PC-3 (cell line): ENCODE results near the gene TNFRSF12A. TPM values are rescaled to one million over a fixed set of nuclear protein-coding genes. Genes with fewer than 3 reads are reported as not detected.

ENCODE experiments used
- ATAC-seq: fragments of 200-7000 bp; cut with Tn5 transposase; 2 replicates; pipeline ENCODE4 v1.9.1; 2020; ENCODE audit warnings: mild to moderate bottlenecking, moderate library complexity
- BruUV-seq: library from RNA; stranded (reverse); fragments of 400-500 nt; replicated peaks from 2 replicates; lab custom pipeline; 2021; lab: Mats Ljungman, UMichigan
- CTCF ChIA-PET: fragments of 300-600 bp; sonication (Branson Sonifier 250); formaldehyde crosslinking; loops from one replicate; lab custom pipeline; 2022; ENCODE audit warnings: antibody characterized with exemption; lab: Charles Lee
- POLR2A ChIA-PET: fragments of 300-600 bp; sonication (Branson Sonifier 250); formaldehyde crosslinking; loops from one replicate; lab custom pipeline; 2022; ENCODE audit warnings: antibody characterized with exemption; ENCODE audit not compliant: unreplicated experiment; lab: Charles Lee
- DNase-seq: peaks from one replicate; pipeline ENCODE4 v3.0.0-alpha.2; 2015
- H2AFZ ChIP-seq: fragments of 300-600 bp; sonication (generic); 2 replicates; pipeline ENCODE4 v1.6.0; 2016; ENCODE audit warnings: antibody characterized with exemption, low read length
- H3F3A ChIP-seq: fragments of 300-600 bp; sonication (generic); one replicate; pipeline ENCODE4 v1.6.0; 2017; ENCODE audit warnings: antibody characterized with exemption, low read length, control low read depth, mild to moderate bottlenecking; ENCODE audit not compliant: unreplicated experiment
- H3K27ac ChIP-seq: fragments of 300-600 bp; sonication (generic); 2 replicates; pipeline ENCODE4 v1.5.1; 2016; ENCODE audit warnings: mild to moderate bottlenecking, low read length
- H3K27me3 ChIP-seq: fragments of 300-600 bp; sonication (generic); 2 replicates; pipeline ENCODE4 v1.6.1; 2016; ENCODE audit warnings: low read length, mixed read lengths
- H3K36me3 ChIP-seq: fragments of 300-600 bp; sonication (generic); 2 replicates; pipeline ENCODE4 v1.6.1; 2016; ENCODE audit warnings: low read depth, mixed run types, low read length, mixed read lengths
- H3K4me1 ChIP-seq: fragments of 300-600 bp; sonication (generic); 2 replicates; pipeline ENCODE4 v1.5.1; 2016; ENCODE audit warnings: low read length; ENCODE audit not compliant: insufficient read depth
- H3K4me2 ChIP-seq: fragments of 300-600 bp; sonication (generic); 2 replicates; pipeline ENCODE4 v1.6.0; 2016; ENCODE audit warnings: low read length
- H3K4me3 ChIP-seq: fragments of 300-600 bp; sonication (generic); 2 replicates; pipeline ENCODE4 v1.5.1; 2016; ENCODE audit warnings: mild to moderate bottlenecking, low read length, mixed read lengths
- H3K79me2 ChIP-seq: fragments of 300-600 bp; sonication (generic); 2 replicates; pipeline ENCODE4 v1.6.1; 2017; ENCODE audit warnings: low read length, mixed read lengths
- H3K9ac ChIP-seq: fragments of 300-600 bp; sonication (generic); 2 replicates; pipeline ENCODE4 v1.6.0; 2016; ENCODE audit warnings: mild to moderate bottlenecking, low read length
- H3K9me2 ChIP-seq: fragments of 300-600 bp; sonication (generic); replicated peaks from 2 replicates; pipeline ENCODE4 v1.6.1; 2016; ENCODE audit warnings: mixed run types, low read length, mixed read lengths
- H3K9me3 ChIP-seq: fragments of 300-600 bp; sonication (generic); 2 replicates; pipeline ENCODE4 v1.6.1; 2016; ENCODE audit warnings: low read length, mixed read lengths
- H4K20me1 ChIP-seq: fragments of 300-600 bp; sonication (generic); 2 replicates; pipeline ENCODE4 v1.6.1; 2016; ENCODE audit warnings: low read length, mixed read lengths
- EZH2 ChIP-seq: fragments of 300-600 bp; sonication (generic); IDR thresholded peaks from one replicate; pipeline ENCODE4 v1.6.1; 2017; ENCODE audit warnings: antibody characterized with exemption, mild to moderate bottlenecking, low read length; ENCODE audit not compliant: unreplicated experiment
- EZH2phosphoT487 ChIP-seq: fragments of 300-600 bp; sonication (generic); IDR thresholded peaks from 2 replicates; pipeline ENCODE4 v1.6.1; 2018; ENCODE audit warnings: mild to moderate bottlenecking, antibody characterized with exemption, low read length, borderline replicate concordance
- intact Hi-C: fragments of 100-400 bp; cut with micrococcal nuclease; formaldehyde crosslinking; loops from 2 replicates; pipeline ENCODE4 v1.9.0; 2023
- total RNA-seq: library from RNA; depleted of rRNA; stranded (reverse); fragments of >200 nt; gene quantifications from 2 replicates; pipeline ENCODE4 v1.2.3, GENCODE V29; 2014
- TF ChIP-seq, protein P1 (sequence below): fragments of 300-600 bp; sonication (generic); conservative IDR thresholded peaks from 2 replicates; pipeline ENCODE4 v1.5.1; 2017; ENCODE audit warnings: antibody characterized with exemption, low read depth, mild to moderate bottlenecking, low read length

The TNFRSF12A gene
- total RNA-seq, 1 experiment from 2014 or later, result 713 TPM

DNA sequence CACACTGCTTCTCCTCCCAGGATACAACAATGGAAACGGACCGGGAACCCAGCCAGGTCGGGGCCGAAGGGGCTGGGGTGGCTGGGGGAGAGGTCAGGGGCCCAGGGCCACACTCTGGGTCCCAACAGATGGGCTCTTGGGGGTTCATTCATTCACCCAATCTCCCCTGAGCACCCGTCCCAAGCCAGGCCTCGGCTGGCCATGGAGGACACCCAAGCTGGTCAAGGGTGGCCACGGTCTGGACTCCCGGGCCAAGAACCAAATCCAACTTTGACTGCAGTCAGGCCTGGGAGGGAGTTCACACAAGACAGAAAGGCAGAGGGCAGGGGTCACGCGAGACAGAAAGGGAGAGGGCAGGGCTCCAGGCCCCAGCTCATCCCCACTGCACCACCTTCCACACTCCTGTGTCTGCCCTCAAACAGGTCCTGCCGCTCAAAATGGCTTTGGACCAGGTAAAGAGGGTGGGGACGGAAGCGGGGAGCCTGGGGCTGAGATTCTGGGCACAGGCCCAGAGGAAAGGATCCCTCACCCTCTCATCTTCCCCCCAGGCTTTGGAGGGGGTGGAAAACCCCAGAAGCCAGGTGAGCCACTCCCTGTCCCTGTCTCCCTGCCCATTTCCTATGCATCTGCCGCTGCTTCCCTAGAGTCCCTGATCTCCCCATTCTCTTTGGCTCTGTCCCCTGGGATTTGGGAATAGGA, 27.6 kb upstream of the TNFRSF12A start:
- intact Hi-C loops, result no loop called here
- Histone ChIP-seq H3K4me1 (peaks cover 19% of the 10 kb centered on the region), H3K79me2 (no peaks in the 10 kb centered on the region), H3F3A (no peaks in the 10 kb centered on the region), H3K27me3 (no peaks in the 10 kb centered on the region), H3K9me3 (no peaks in the 10 kb centered on the region), H3K4me3 (no peak overlapping the region), H2AFZ (peak overlapping the region; percentile 43; the same call in 1 of the 2 replicates), H3K27ac (peak overlapping the region; percentile 58), H3K9ac (no peak overlapping the region), H3K9me2 (no peaks in the 10 kb centered on the region), H4K20me1 (no peaks in the 10 kb centered on the region), H3K4me2 (peak overlapping the region; percentile 42), H3K36me3 (no peaks in the 10 kb centered on the region)
- TF ChIP-seq, protein P1, sequence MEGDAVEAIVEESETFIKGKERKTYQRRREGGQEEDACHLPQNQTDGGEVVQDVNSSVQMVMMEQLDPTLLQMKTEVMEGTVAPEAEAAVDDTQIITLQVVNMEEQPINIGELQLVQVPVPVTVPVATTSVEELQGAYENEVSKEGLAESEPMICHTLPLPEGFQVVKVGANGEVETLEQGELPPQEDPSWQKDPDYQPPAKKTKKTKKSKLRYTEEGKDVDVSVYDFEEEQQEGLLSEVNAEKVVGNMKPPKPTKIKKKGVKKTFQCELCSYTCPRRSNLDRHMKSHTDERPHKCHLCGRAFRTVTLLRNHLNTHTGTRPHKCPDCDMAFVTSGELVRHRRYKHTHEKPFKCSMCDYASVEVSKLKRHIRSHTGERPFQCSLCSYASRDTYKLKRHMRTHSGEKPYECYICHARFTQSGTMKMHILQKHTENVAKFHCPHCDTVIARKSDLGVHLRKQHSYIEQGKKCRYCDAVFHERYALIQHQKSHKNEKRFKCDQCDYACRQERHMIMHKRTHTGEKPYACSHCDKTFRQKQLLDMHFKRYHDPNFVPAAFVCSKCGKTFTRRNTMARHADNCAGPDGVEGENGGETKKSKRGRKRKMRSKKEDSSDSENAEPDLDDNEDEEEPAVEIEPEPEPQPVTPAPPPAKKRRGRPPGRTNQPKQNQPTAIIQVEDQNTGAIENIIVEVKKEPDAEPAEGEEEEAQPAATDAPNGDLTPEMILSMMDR, result no peak
- no peak for TF ChIP-seq EZH2
- no peak for TF ChIP-seq EZH2phosphoT487
- DNase-seq, result peak; percentile 82
- POLR2A ChIA-PET, result no interaction called here
- CTCF ChIA-PET, result interaction anchor here (0.5 kb wide), 1 partner anchor 10 kb away, joined by 8 read pairs; no protein-coding TSS in a partner anchor
- BruUV-seq, result no TSS peak
- peak; percentile 77 for ATAC-seq

- ATAC-seq (no peak), DNase-seq (no peak)
- no peaks in the 10 kb centered on the region for H3K36me3 ChIP-seq
- H2AFZ ChIP-seq, result no peak overlapping the region
- no peak overlapping the region for H3K27ac ChIP-seq
- H3K9me3 ChIP-seq, result no peaks in the 10 kb centered on the region
- no peak overlapping the region for H3K4me3 ChIP-seq
- no TSS peak for BruUV-seq
- no peaks in the 10 kb centered on the region for H3K79me2 ChIP-seq
- TF ChIP-seq EZH2phosphoT487 (no peak), EZH2 (no peak)
- TF ChIP-seq, protein P1, result no peak
- no peaks in the 10 kb centered on the region for H3K27me3 ChIP-seq
- no peaks in the 10 kb centered on the region for H4K20me1 ChIP-seq
- H3K4me1 ChIP-seq, result peaks cover 16% of the 10 kb centered on the region
- ChIA-PET CTCF (no interaction called here), POLR2A (no interaction called here)
- no peaks in the 10 kb centered on the region for H3F3A ChIP-seq
- H3K9ac ChIP-seq, result no peak overlapping the region
- no peak overlapping the region for H3K4me2 ChIP-seq
- intact Hi-C loops, result no loop called here
- H3K9me2 ChIP-seq, result no peaks in the 10 kb centered on the region
Observed at GRCh38 chr16:2996298-2996697, 23.9 kb upstream of the TNFRSF12A start.

- BruUV-seq, result no TSS peak
- H3K27me3 ChIP-seq, result no peaks in the 10 kb centered on the region
- no peaks in the 10 kb centered on the region for H3K9me3 ChIP-seq
- 0 out of 2 replicates have a peak, but pooled peaks cover 2% of the 10 kb centered on the region for H3K79me2 ChIP-seq
- ATAC-seq (no peak), DNase-seq (no peak)
- H3K4me1 ChIP-seq, result no peaks in the 10 kb centered on the region
- no peaks in the 10 kb centered on the region for H3K36me3 ChIP-seq
- ChIA-PET POLR2A (no interaction called here), CTCF (no interaction called here)
- H2AFZ ChIP-seq, result no peak overlapping the region
- H3K9me2 ChIP-seq, result no peaks in the 10 kb centered on the region
- H3K4me3 ChIP-seq, result no peak overlapping the region
- intact Hi-C loops, result no loop called here
- H3K9ac ChIP-seq, result no peak overlapping the region
- no peak overlapping the region for H3K27ac ChIP-seq
- H3F3A ChIP-seq, result no peaks in the 10 kb centered on the region
- H4K20me1 ChIP-seq, result no peaks in the 10 kb centered on the region
- H3K4me2 ChIP-seq, result no peak overlapping the region
- TF ChIP-seq EZH2phosphoT487, result no peak
Observed at GRCh38 chr16:2999929-3000328, 20.2 kb upstream of the TNFRSF12A start.
